HG03280 (cell line): ENCODE results near the gene SLC9A1.
A peak's percentile ranks its signal among the peaks of the same experiment; 100 is the strongest.
"Not testable (repeated sequence)": the region's sequence is repeated elsewhere in the genome, so short reads cannot be mapped to it uniquely, and the experiment has no call there.

Source experiments
- ATAC-seq: cut with Tn5 transposase; IDR thresholded peaks from one replicate; pipeline ENCODE4 v1.9.1; 2021; ENCODE audit warnings: mild to moderate bottlenecking, moderate library complexity; ENCODE audit not compliant: unreplicated experiment

Gene SLC9A1

GRCh38 chr1:27135541-27136235 lies 19.2 kb downstream of the SLC9A1 start:
- no peak for ATAC-seq

- no peak for ATAC-seq
These were observed 20.9 kb downstream of the SLC9A1 start for GRCh38 chr1:27133991-27134390.

GRCh38 chr1:27133158-27133557 lies 21.8 kb downstream of the SLC9A1 start:
- ATAC-seq = no peak

GRCh38 chr1:27132624-27133023 lies 22.3 kb downstream of the SLC9A1 start:
- ATAC-seq = no peak

- no peak for ATAC-seq
These were observed 22.8 kb downstream of the SLC9A1 start for GRCh38 chr1:27132147-27132546.

GRCh38 chr1:27130798-27131197 lies 24.1 kb downstream of the SLC9A1 start:
- no peak for ATAC-seq

- ATAC-seq = no peak
These were observed 25.7 kb downstream of the SLC9A1 start for GRCh38 chr1:27129225-27129624.

GRCh38 chr1:27127419-27127818 lies 27.5 kb downstream of the SLC9A1 start:
- no peak for ATAC-seq

GRCh38 chr1:27126391-27126790 lies 28.5 kb downstream of the SLC9A1 start:
- ATAC-seq = no peak

- not testable (repeated sequence) for ATAC-seq
These were observed 29.8 kb downstream of the SLC9A1 start for GRCh38 chr1:27125125-27125524.

- no peak for ATAC-seq
These were observed 30.5 kb downstream of the SLC9A1 start for GRCh38 chr1:27124405-27124804.

- ATAC-seq = no peak
These were observed 32.3 kb downstream of the SLC9A1 start for GRCh38 chr1:27122652-27123051.

- ATAC-seq = no peak
These were observed 34.1 kb downstream of the SLC9A1 start for GRCh38 chr1:27120854-27121253.

GRCh38 chr1:27118440-27118689 lies 36.6 kb downstream of the SLC9A1 start:
- ATAC-seq = no peak

- ATAC-seq = no peak
These were observed 37.0 kb downstream of the SLC9A1 start for GRCh38 chr1:27117733-27118439.

- ATAC-seq = no peak
These were observed 38.2 kb downstream of the SLC9A1 start for GRCh38 chr1:27116697-27117096.

- ATAC-seq = no peak
These were observed 38.7 kb downstream of the SLC9A1 start for GRCh38 chr1:27116232-27116631.

- no peak for ATAC-seq
These were observed 40.4 kb downstream of the SLC9A1 start for GRCh38 chr1:27114546-27114945.

GRCh38 chr1:27113861-27114260 lies 41.1 kb downstream of the SLC9A1 start:
- no peak for ATAC-seq

- ATAC-seq = peak; percentile 77
These were observed 43.0 kb downstream of the SLC9A1 start for GRCh38 chr1:27111626-27112573.

GRCh38 chr1:27109103-27109822 lies 45.7 kb downstream of the SLC9A1 start:
- ATAC-seq = no peak
